BLaER1 (cell line): Measurements from ENCODE around the gene ZNF652.
"Not testable (repeated sequence)": the region's sequence is repeated elsewhere in the genome, so short reads cannot be mapped to it uniquely, and the experiment has no call there.

ENCODE experiments used
- H3K27ac ChIP-seq: shearing (Covaris generic); formaldehyde crosslinking; 2 replicates; pipeline ENCODE4 v1.8.1; 2022
- H3K27me3 ChIP-seq: shearing (Covaris generic); formaldehyde crosslinking; 2 replicates; pipeline ENCODE4 v1.8.1; 2022
- H3K36me3 ChIP-seq: shearing (Covaris generic); formaldehyde crosslinking; 2 replicates; pipeline ENCODE4 v1.8.1; 2022
- H3K4me1 ChIP-seq: shearing (Covaris generic); formaldehyde crosslinking; 2 replicates; pipeline ENCODE4 v1.8.1; 2022
- H3K4me2 ChIP-seq: shearing (Covaris generic); formaldehyde crosslinking; 2 replicates; pipeline ENCODE4 v1.8.1; 2022
- H3K4me3 ChIP-seq: shearing (Covaris generic); formaldehyde crosslinking; 2 replicates; pipeline ENCODE4 v1.8.1; 2022
- H3K9ac ChIP-seq: shearing (Covaris generic); formaldehyde crosslinking; 2 replicates; pipeline ENCODE4 v1.8.1; 2022
- H3K9me3 ChIP-seq: shearing (Covaris generic); formaldehyde crosslinking; 2 replicates; pipeline ENCODE4 v1.8.1; 2022
- H4K20me1 ChIP-seq: shearing (Covaris generic); formaldehyde crosslinking; 2 replicates; pipeline ENCODE4 v1.8.1; 2022
- Cebpa-rat ChIP-seq: shearing (Covaris generic); IDR thresholded peaks from 2 replicates; pipeline ENCODE4 v1.8.1; 2022

ZNF652 gene

DNA sequence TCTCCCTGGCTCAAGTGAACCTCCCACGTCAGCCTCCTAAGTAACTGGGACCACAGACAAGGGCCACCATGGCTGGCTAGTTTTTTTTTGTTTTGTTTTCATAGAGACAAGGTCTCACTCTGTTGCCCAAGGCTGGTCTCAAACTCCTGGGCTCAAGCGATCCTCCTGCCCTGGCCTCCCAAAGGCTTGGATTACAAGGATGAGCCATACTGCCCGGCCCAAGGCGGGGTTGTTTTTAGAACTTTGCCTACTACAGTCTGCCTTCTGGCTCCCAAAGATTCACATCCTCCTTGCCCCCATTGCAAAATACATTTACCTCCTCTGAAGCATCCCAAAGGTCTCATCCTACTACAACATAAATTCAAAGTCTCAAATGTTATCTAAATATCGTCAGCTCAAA lies 82.0 kb downstream of the ZNF652 start:
- H3K9ac ChIP-seq = no peak overlapping the region
- no peaks in the 10 kb centered on the region for H3K4me1 ChIP-seq
- no peaks in the 10 kb centered on the region for H3K27me3 ChIP-seq
- H3K9me3 ChIP-seq = no peaks in the 10 kb centered on the region
- no peak overlapping the region for H3K4me2 ChIP-seq
- H4K20me1 ChIP-seq = no peaks in the 10 kb centered on the region
- no peak overlapping the region for H3K27ac ChIP-seq
- H3K4me3 ChIP-seq = no peak overlapping the region
- TF ChIP-seq Cebpa-rat = no peak
- H3K36me3 ChIP-seq = no peaks in the 10 kb centered on the region

DNA sequence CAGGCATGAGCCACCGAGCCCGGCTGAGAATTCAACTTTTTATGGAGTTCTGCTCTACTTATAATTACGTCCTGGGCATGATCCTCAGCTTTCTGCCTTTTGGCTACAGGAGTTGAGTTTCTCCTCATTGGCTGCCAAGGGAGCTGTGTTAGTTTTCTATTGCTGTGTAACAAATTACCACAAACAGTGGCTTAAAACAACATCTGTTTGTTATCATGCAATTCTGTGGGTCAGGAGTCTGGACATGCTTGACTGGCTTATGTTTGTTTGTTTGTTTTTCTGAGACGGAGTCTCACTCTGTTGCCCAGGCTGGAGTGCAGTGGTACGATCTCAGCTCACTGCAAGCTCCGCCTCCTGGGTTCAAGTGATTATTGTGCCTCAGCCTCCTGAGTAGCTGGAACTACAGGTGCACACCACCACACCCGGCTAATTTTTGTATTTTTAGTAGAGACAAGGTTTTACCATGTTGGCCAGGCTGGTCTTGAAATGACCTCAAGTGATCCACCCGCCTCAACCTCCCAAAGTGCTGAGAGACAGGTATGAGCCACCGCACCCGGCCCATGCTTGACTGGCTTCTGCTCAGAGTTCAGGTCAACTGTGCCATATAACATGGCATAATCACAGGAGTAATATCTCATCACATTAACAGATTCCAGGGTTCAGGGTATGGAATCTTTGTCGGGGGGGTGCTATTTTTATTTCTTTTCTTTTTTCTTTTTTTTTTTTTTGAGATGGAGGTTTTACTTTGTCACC lies 82.6 kb downstream of the ZNF652 start:
- H4K20me1 ChIP-seq, H3K27me3 ChIP-seq, H3K4me1 ChIP-seq, H3K36me3 ChIP-seq, H3K9ac ChIP-seq, H3K4me2 ChIP-seq, H3K27ac ChIP-seq, H3K9me3 ChIP-seq, H3K4me3 ChIP-seq: not testable (repeated sequence)

DNA sequence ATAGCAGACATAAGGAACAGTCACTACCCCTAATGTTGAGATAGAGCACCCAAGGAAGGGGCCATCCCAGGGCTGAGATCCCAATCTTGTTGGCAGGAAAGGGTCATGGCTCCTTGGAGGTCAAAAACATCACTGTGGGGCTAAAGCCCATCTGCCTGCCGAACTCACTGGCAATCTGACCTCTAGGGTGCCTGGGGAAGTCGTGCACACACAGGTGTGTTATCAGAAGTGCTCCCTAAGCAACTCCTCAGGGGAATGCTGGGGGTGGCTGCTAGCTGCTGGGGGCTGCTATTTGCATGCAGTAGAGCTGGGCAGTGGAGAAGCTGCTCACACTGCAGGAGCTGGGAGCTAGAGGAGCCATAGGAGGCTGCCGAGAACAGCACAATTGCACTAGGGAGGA lies 84.0 kb downstream of the ZNF652 start:
- H3K27me3 ChIP-seq = no peaks in the 10 kb centered on the region
- no peak overlapping the region for H3K27ac ChIP-seq

DNA sequence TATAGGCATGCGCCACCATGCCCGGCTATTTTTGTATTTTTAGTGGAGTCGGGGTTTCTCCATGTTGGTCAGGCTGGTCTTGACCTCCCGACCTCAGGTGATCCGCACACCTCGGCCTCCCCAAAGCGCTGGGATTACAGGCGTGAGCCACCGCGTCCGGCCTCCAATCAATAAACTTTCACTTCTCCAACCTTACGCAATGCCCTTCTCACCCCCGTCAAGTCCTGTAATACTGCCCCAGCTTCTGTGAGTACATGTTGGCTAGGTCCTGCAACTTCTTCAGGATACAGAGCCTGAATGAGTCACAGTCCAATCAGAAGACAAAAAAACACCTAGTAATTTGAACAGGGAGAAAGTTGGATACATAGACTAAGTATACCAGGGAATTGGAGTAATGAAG lies 84.4 kb downstream of the ZNF652 start:
- no peaks in the 10 kb centered on the region for H3K9me3 ChIP-seq
- no peaks in the 10 kb centered on the region for H3K4me1 ChIP-seq
- H3K4me3 ChIP-seq = no peak overlapping the region
- H4K20me1 ChIP-seq = no peaks in the 10 kb centered on the region
- no peaks in the 10 kb centered on the region for H3K36me3 ChIP-seq
- H3K27me3 ChIP-seq = no peaks in the 10 kb centered on the region
- no peak overlapping the region for H3K27ac ChIP-seq
- no peak overlapping the region for H3K9ac ChIP-seq
- no peak overlapping the region for H3K4me2 ChIP-seq
- no peak for TF ChIP-seq Cebpa-rat

More for the DNA sequence above, 84.0 kb downstream of the ZNF652 start:
- H3K4me3 ChIP-seq = no peak overlapping the region
- H3K9me3 ChIP-seq = no peaks in the 10 kb centered on the region
- no peak for TF ChIP-seq Cebpa-rat
- H3K4me1 ChIP-seq = no peaks in the 10 kb centered on the region
- no peaks in the 10 kb centered on the region for H3K36me3 ChIP-seq
- H3K9ac ChIP-seq = no peak overlapping the region
- H4K20me1 ChIP-seq = no peaks in the 10 kb centered on the region
- no peak overlapping the region for H3K4me2 ChIP-seq

DNA sequence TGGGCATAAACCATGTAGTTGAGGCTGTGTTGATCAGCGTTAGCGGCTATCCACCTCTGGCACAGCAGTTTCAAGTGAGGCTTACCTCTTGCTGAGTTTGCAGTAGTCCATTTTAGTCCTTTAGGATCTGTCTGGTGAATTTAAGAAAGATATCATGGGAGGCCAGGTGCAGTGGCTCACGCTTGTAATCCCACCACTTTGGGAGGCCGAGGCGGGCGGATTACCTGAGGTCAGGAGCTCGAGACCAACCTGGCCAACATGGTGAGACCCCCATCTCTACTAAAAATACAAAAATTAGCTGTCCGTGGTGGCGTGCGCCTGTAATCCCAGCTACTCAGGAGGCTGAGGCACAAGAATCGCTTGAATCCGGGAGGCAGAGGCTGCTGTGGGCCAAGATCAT lies 86.1 kb downstream of the ZNF652 start:
- H3K4me1 ChIP-seq, H3K4me2 ChIP-seq, H3K4me3 ChIP-seq, H3K27ac ChIP-seq, H3K27me3 ChIP-seq, H4K20me1 ChIP-seq, H3K9ac ChIP-seq, H3K36me3 ChIP-seq, H3K9me3 ChIP-seq: not testable (repeated sequence)

DNA sequence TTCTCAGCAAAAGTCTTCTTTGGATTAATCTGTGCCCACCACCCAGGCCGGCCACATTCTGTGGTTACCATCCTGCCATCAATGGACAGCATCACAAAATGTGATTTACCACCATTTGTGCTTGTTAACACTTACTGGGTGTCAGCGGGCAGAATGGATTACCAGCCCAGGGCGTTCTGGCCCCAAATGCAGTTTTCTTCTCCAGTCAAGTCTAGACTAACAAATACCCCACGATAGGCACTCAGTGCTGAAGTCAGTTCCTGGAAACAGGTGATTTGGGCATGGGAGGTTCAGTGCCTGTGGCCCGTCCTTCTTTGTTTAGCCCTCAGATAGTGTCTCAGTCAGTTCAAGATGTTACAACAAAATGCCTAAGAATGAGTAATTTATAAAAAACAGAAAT lies 92.7 kb downstream of the ZNF652 start:
- Histone ChIP-seq H4K20me1 (no peaks in the 10 kb centered on the region), H3K9ac (no peak overlapping the region), H3K36me3 (no peaks in the 10 kb centered on the region), H3K27ac (no peak overlapping the region), H3K4me1 (peaks cover 9% of the 10 kb centered on the region), H3K4me2 (no peak overlapping the region), H3K4me3 (no peak overlapping the region), H3K27me3 (no peaks in the 10 kb centered on the region), H3K9me3 (no peaks in the 10 kb centered on the region)
- TF ChIP-seq Cebpa-rat = no peak

DNA sequence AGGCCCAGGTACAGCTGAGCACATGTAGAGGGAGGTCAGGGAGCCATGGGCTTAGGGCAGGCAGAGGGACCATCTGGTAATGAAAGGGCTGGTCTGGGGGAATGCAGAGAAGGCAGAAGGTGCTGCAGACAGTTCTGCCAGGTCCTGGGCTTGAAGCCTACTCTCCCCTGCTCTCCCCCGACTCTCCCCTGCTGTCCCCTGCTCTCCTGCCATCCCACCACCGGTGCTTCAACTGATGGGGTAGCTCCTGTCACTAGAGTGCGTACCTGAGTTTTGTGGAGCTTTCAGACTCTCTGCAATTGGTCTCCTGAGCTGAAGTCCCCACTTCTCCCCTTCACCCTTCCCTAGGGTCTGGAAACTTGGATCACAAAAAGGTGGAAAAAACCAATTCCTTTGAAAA lies 94.1 kb downstream of the ZNF652 start:
- H3K27me3 ChIP-seq = no peaks in the 10 kb centered on the region
- H3K4me2 ChIP-seq = no peak overlapping the region
- no peak overlapping the region for H3K9ac ChIP-seq
- H4K20me1 ChIP-seq = no peaks in the 10 kb centered on the region
- no peak overlapping the region for H3K27ac ChIP-seq
- H3K36me3 ChIP-seq = no peaks in the 10 kb centered on the region
- peaks cover 16% of the 10 kb centered on the region for H3K4me1 ChIP-seq
- H3K4me3 ChIP-seq = no peak overlapping the region
- no peaks in the 10 kb centered on the region for H3K9me3 ChIP-seq
- no peak for TF ChIP-seq Cebpa-rat

DNA sequence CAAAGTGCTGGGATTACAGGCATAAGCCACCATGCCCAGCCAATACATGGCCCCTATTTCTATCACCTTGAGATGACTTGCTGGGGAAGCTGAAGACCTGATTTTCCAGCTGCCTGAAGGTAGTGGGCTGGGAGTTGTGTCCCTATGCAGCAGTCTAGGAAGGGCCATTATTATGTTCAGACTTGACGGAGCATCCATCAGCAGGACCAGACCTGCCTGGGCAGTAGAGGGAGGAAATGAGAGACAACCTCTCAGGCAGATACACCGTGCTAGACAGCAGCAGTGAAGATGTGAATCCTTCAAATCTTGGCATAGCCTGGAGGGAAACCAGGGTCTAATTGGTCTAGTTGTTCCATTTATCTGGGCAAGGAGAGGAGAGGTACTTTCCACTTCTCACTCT lies 95.8 kb downstream of the ZNF652 start:
- TF ChIP-seq Cebpa-rat = no peak
- H3K4me1 ChIP-seq = peaks cover 22% of the 10 kb centered on the region
- no peak overlapping the region for H3K4me2 ChIP-seq
- no peaks in the 10 kb centered on the region for H3K9me3 ChIP-seq
- no peak overlapping the region for H3K27ac ChIP-seq
- no peaks in the 10 kb centered on the region for H4K20me1 ChIP-seq
- no peaks in the 10 kb centered on the region for H3K36me3 ChIP-seq
- H3K9ac ChIP-seq = no peak overlapping the region
- no peak overlapping the region for H3K4me3 ChIP-seq
- peaks cover 3% of the 10 kb centered on the region; the same call in 1 of the 2 replicates for H3K27me3 ChIP-seq

DNA sequence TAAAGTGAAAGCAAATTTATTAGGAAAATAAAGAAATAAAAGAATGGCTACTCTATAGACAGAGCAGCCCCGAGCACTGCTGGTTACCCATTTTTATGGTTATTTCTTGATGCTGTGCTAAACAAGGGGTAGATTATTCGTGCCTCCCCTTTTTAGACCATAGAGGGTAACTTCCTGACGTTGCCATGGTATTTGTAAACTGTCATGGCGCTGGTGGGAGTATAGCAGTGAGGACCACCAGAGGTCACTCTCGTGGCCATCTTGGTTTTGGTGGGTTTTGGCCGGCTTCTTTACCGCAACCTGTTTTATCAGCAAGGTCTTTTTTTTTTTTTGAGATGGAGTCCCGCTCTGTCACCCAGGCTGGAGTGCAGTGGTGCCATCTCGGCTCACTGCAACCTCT lies 100.5 kb downstream of the ZNF652 start:
- not testable (repeated sequence) for H3K9me3 ChIP-seq, H3K4me2 ChIP-seq, H3K36me3 ChIP-seq, H3K4me3 ChIP-seq, H3K27ac ChIP-seq, H3K9ac ChIP-seq, H4K20me1 ChIP-seq
- H3K4me1 ChIP-seq = peaks cover 50% of the 10 kb centered on the region
- peaks cover 10% of the 10 kb centered on the region for H3K27me3 ChIP-seq

DNA sequence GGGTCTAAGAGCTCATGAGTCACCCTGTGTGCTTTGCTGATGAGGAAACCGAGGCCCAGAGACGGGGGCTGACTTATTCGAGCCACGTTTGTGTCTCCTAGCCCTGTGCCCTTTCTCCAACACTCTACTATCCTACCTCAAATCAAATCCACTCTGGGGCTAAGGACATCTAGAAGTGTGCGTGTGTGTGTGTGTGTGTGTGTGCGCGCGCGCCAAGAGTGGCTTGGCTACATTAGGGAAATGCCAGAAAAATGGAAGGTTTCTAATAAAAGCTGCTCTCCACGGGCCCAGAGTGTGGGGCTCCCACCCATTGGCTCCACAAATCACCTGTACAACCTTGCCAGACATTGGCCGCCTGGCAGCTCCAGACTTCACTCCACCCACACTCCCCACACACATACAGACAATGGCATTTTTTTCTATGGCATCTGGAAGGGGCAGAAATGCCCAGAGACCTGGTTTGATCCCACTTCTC lies 101.2 kb downstream of the ZNF652 start:
- Histone ChIP-seq H3K4me1 (peaks cover 50% of the 10 kb centered on the region), H3K36me3 (no peaks in the 10 kb centered on the region), H3K4me3 (peak overlapping the region; percentile 70), H3K27ac (0 out of 2 replicates have a peak overlapping the region, but pooled peaks have one; percentile 36), H3K9me3 (no peaks in the 10 kb centered on the region), H3K9ac (peak overlapping the region; percentile 74), H3K4me2 (peak overlapping the region; percentile 83), H4K20me1 (no peaks in the 10 kb centered on the region), H3K27me3 (peaks cover 10% of the 10 kb centered on the region)
- no peak for TF ChIP-seq Cebpa-rat
